Measurements from ENCODE around the gene TMCC2. TPM values are rescaled to one million over a fixed set of nuclear protein-coding genes. Genes with fewer than 3 reads are reported as not detected.

The TMCC2 gene
- total RNA-seq, 1 experiment from 2014 or later = 3.1 TPM

GRCh38 chr1:205309741-205310140 lies 82.0 kb downstream of the TMCC2 start:
- no peak for ATAC-seq
- CTCF ChIA-PET = no interaction called here
- Histone ChIP-seq H3K27ac (ENCODE audit: low read length) (no peak overlapping the region), H3K27me3 (ENCODE audit: control insufficient read depth, insufficient read depth, low read length) (no peaks in the 10 kb centered on the region), H3K4me3 (ENCODE audit: low read depth in 2 of 2, low read length in 2 of 2) (no peak overlapping the region), H3K9me3 (ENCODE audit: control insufficient read depth, insufficient read depth, low read depth, low read length) (no peaks in the 10 kb centered on the region), H3K36me3 (ENCODE audit: control insufficient read depth, insufficient read depth, low read length) (peaks cover 7% of the 10 kb centered on the region), H3K4me1 (ENCODE audit: control insufficient read depth, insufficient read depth, low read length) (peaks cover 28% of the 10 kb centered on the region)
- POLR2A ChIA-PET = no interaction called here
- in situ Hi-C loops (cut with HindIII; ENCODE audit: low pct_unique_long_range_greater_than_20kb, low sequenced_read_pairs) (no loop called here), intact Hi-C loops (cut with micrococcal nuclease; ENCODE audit: unreplicated experiment) (no loop called here)
- no TSS peak for BruUV-seq (replicated peaks)
- TF ChIP-seq TCF7L2 (IDR thresholded peaks at IDR 0.05; ENCODE audit: low read depth, low read length) (no peak), CTCF (IDR thresholded peaks at IDR 0.05) (no peak), POLR2AphosphoS5 (IDR thresholded peaks at IDR 0.05; ENCODE audit: low read depth, low read length) (no peak), SIN3A (IDR thresholded peaks at IDR 0.05; ENCODE audit: borderline replicate concordance, insufficient read depth, low read depth, low read length) (no peak)
- TF ChIP-seq, protein P1, sequence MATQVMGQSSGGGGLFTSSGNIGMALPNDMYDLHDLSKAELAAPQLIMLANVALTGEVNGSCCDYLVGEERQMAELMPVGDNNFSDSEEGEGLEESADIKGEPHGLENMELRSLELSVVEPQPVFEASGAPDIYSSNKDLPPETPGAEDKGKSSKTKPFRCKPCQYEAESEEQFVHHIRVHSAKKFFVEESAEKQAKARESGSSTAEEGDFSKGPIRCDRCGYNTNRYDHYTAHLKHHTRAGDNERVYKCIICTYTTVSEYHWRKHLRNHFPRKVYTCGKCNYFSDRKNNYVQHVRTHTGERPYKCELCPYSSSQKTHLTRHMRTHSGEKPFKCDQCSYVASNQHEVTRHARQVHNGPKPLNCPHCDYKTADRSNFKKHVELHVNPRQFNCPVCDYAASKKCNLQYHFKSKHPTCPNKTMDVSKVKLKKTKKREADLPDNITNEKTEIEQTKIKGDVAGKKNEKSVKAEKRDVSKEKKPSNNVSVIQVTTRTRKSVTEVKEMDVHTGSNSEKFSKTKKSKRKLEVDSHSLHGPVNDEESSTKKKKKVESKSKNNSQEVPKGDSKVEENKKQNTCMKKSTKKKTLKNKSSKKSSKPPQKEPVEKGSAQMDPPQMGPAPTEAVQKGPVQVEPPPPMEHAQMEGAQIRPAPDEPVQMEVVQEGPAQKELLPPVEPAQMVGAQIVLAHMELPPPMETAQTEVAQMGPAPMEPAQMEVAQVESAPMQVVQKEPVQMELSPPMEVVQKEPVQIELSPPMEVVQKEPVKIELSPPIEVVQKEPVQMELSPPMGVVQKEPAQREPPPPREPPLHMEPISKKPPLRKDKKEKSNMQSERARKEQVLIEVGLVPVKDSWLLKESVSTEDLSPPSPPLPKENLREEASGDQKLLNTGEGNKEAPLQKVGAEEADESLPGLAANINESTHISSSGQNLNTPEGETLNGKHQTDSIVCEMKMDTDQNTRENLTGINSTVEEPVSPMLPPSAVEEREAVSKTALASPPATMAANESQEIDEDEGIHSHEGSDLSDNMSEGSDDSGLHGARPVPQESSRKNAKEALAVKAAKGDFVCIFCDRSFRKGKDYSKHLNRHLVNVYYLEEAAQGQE (IDR thresholded peaks at IDR 0.05; ENCODE audit: insufficient read depth in 1 of 2, low read depth in 2 of 2, low read length in 1 of 2) = no peak
- DNase-seq (ENCODE audit: low read depth, low spot score) = no peak

DNA sequence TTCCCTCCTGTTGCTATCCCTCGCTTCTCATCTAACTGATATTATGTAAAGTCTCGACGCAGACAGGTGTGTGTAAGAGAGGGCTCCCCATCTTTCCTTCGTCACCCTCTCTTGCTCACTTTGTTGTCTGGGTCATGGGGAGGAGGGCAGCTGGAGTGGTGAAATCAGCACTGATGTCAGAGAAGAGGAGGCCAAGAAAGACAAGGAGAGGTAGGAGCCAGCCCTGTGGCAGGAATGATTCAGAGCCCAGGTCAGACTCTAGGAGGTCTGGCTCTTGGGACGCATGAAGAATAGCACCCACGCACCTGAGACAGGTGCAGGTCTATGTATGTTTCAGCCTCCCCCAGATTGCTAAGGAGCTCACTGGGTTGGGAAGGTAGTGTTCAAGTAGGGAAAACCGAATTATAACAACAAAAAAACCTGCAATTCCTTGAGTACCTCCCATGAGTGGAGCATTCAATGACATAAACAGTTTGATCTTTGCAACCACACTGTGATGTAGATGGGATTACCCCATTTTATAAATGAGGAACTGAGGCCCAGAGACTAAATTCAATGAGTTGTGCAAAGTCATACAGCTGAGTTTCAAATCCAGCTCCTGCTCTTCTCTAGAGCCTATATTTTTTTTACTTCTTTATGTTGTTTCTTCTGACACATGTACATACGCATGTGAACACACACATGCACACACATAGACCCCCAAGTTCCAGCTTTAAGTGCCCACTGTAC lies 83.4 kb downstream of the TMCC2 start:
- BruUV-seq (replicated peaks) = no TSS peak
- in situ Hi-C loops (cut with HindIII; ENCODE audit: low pct_unique_long_range_greater_than_20kb, low sequenced_read_pairs) = no loop called here
- peaks cover 6% of the 10 kb centered on the region for H3K36me3 ChIP-seq (ENCODE audit: control insufficient read depth, insufficient read depth, low read length)
- intact Hi-C loops (cut with micrococcal nuclease; ENCODE audit: unreplicated experiment) = no loop called here
- DNase-seq (ENCODE audit: low read depth, low spot score) = no peak
- H3K4me1 ChIP-seq (ENCODE audit: control insufficient read depth, insufficient read depth, low read length) = peaks cover 41% of the 10 kb centered on the region
- no peaks in the 10 kb centered on the region for H3K9me3 ChIP-seq (ENCODE audit: control insufficient read depth, insufficient read depth, low read depth, low read length)
- TF ChIP-seq TCF7L2 (IDR thresholded peaks at IDR 0.05; ENCODE audit: low read depth, low read length) (no peak), POLR2AphosphoS5 (IDR thresholded peaks at IDR 0.05; ENCODE audit: low read depth, low read length) (no peak), SIN3A (IDR thresholded peaks at IDR 0.05; ENCODE audit: borderline replicate concordance, insufficient read depth, low read depth, low read length) (no peak), CTCF (IDR thresholded peaks at IDR 0.05) (no peak)
- TF ChIP-seq, protein P1 (IDR thresholded peaks at IDR 0.05; ENCODE audit: insufficient read depth in 1 of 2, low read depth in 2 of 2, low read length in 1 of 2) = no peak
- ChIA-PET CTCF (no interaction called here), POLR2A (no interaction called here)
- no peaks in the 10 kb centered on the region for H3K27me3 ChIP-seq (ENCODE audit: control insufficient read depth, insufficient read depth, low read length)
- no peak overlapping the region for H3K27ac ChIP-seq (ENCODE audit: low read length)
- ATAC-seq = no peak
- H3K4me3 ChIP-seq (ENCODE audit: low read depth in 2 of 2, low read length in 2 of 2) = no peak overlapping the region
